ENCODE data around the gene PHF11.

The PHF11 gene

GRCh38 chr13:49499889-49500660 is 4.3 kb downstream of the PHF11 start:
- peak; percentile 14 for DNase-seq

GRCh38 chr13:49502954-49503353 is 7.2 kb downstream of the PHF11 start:
- DNase-seq: no peak

GRCh38 chr13:49503951-49504350 is 8.2 kb downstream of the PHF11 start:
- DNase-seq: no peak

- DNase-seq: no peak
Observed at GRCh38 chr13:49512578-49512977, 16.8 kb downstream of the PHF11 start.

- DNase-seq: no peak
Observed at GRCh38 chr13:49516467-49516866, 20.7 kb downstream of the PHF11 start.

GRCh38 chr13:49517461-49517860 is 21.7 kb downstream of the PHF11 start:
- no peak for DNase-seq

GRCh38 chr13:49521224-49521623 is 25.5 kb downstream of the PHF11 start:
- DNase-seq: no peak

GRCh38 chr13:49524740-49525501 is 29.2 kb downstream of the PHF11 start:
- no peak for DNase-seq

- DNase-seq: no peak
Observed at GRCh38 chr13:49527123-49527522, 31.4 kb downstream of the PHF11 start.

GRCh38 chr13:49528161-49528560 is 32.4 kb downstream of the PHF11 start:
- DNase-seq: no peak

GRCh38 chr13:49530457-49530856 is 34.7 kb downstream of the PHF11 start:
- DNase-seq: peak; percentile 13

GRCh38 chr13:49532593-49532992 is 36.8 kb downstream of the PHF11 start:
- DNase-seq: no peak

- no peak for DNase-seq
Observed at GRCh38 chr13:49533011-49533410, 37.3 kb downstream of the PHF11 start.

- DNase-seq: no peak
Observed at GRCh38 chr13:49533591-49534269, 38.0 kb downstream of the PHF11 start.

GRCh38 chr13:49536144-49536873 is 40.6 kb downstream of the PHF11 start:
- DNase-seq: no peak

GRCh38 chr13:49538404-49538803 is 42.7 kb downstream of the PHF11 start:
- no peak for DNase-seq

- DNase-seq: no peak
Observed at GRCh38 chr13:49539313-49539712, 43.6 kb downstream of the PHF11 start.

GRCh38 chr13:49539746-49540145 is 44.0 kb downstream of the PHF11 start:
- no peak for DNase-seq

GRCh38 chr13:49540552-49540951 is 44.8 kb downstream of the PHF11 start:
- DNase-seq: peak; percentile 12

- no peak for DNase-seq
Observed at GRCh38 chr13:49543656-49544055, 47.9 kb downstream of the PHF11 start.

- no peak for DNase-seq
Observed at GRCh38 chr13:49545661-49546060, 49.9 kb downstream of the PHF11 start.

- DNase-seq: no peak
Observed at GRCh38 chr13:49546561-49546960, 50.8 kb downstream of the PHF11 start.

- no peak for DNase-seq
Observed at GRCh38 chr13:49549289-49549688, 53.5 kb downstream of the PHF11 start.

Data from CD4-positive, alpha-beta T cell treated with Interleukin-4 for 4 hours (primary cell).